Measurements from ENCODE around the gene ZNF362.
"Not testable (repeated sequence)": the region's sequence is repeated elsewhere in the genome, so short reads cannot be mapped to it uniquely, and the experiment has no call there.

Gene ZNF362

GRCh38 chr1:33231166-33231565 is 25.1 kb upstream of the ZNF362 start:
- no peaks in the 10 kb centered on the region for H3K36me3 ChIP-seq (ENCODE audit: control insufficient read depth, insufficient read depth, low read length)
- 95 to 97% methylated on average over 7 of the region's 7 CpGs for WGBS, 2 experiments (ENCODE audit: insufficient coverage in 2 of 2)

DNA sequence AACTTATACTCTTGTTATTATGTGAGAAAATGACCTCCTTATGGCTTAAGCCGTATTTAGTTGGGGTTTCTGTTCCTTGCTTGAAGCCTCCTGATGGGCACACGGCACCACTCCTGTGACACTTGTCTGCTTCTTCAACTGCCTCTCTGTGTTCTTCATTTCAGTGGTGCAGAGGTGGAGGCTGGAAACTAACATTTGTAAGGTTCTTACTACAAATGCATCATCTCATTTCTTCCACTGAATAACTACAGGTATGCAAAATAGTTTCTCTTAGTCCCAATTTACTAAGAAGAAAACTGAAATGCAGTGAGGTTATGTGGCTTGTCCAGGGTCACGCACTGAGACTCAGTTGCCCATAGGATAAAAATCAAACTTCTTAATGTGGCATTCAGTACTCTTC is 23.6 kb upstream of the ZNF362 start:
- Histone ChIP-seq H3K36me3 (ENCODE audit: control insufficient read depth, insufficient read depth, low read length) (no peaks in the 10 kb centered on the region), H3K4me1 (ENCODE audit: control insufficient read depth, insufficient read depth, low read length, poor library complexity, severe bottlenecking) (peaks cover 17% of the 10 kb centered on the region), H3K27ac (ENCODE audit: low read depth, low read length, severe bottlenecking) (no peak overlapping the region), H3K4me3 (ENCODE audit: extremely low read depth, insufficient read depth, low read length, poor library complexity, severe bottlenecking) (no peak overlapping the region), H3K9me3 (ENCODE audit: control insufficient read depth, low read length) (no peaks in the 10 kb centered on the region)
- 86% methylated on average over 1 of the region's 3 CpGs; no CpG with 5 or more reads in 1 of the 2 experiments for WGBS, 2 experiments (ENCODE audit: insufficient coverage in 2 of 2)

More at GRCh38 chr1:33231166-33231565, 25.1 kb upstream of the ZNF362 start:
- H3K4me3 ChIP-seq (ENCODE audit: extremely low read depth, insufficient read depth, low read length, poor library complexity, severe bottlenecking) = no peak overlapping the region
- H3K9me3 ChIP-seq (ENCODE audit: control insufficient read depth, low read length) = no peaks in the 10 kb centered on the region
- no peak overlapping the region for H3K27ac ChIP-seq (ENCODE audit: low read depth, low read length, severe bottlenecking)
- H3K4me1 ChIP-seq (ENCODE audit: control insufficient read depth, insufficient read depth, low read length, poor library complexity, severe bottlenecking) = peaks cover 17% of the 10 kb centered on the region

GRCh38 chr1:33234131-33234530 is 22.2 kb upstream of the ZNF362 start:
- WGBS, 2 experiments (ENCODE audit: insufficient coverage in 2 of 2) = 92 to 100% methylated on average over 2 to 4 of the region's 4 CpGs
- no peaks in the 10 kb centered on the region for H3K9me3 ChIP-seq (ENCODE audit: control insufficient read depth, low read length)
- H3K27ac ChIP-seq (ENCODE audit: low read depth, low read length, severe bottlenecking) = no peak overlapping the region
- peaks cover 17% of the 10 kb centered on the region for H3K4me1 ChIP-seq (ENCODE audit: control insufficient read depth, insufficient read depth, low read length, poor library complexity, severe bottlenecking)
- H3K4me3 ChIP-seq (ENCODE audit: extremely low read depth, insufficient read depth, low read length, poor library complexity, severe bottlenecking) = no peak overlapping the region
- no peaks in the 10 kb centered on the region for H3K36me3 ChIP-seq (ENCODE audit: control insufficient read depth, insufficient read depth, low read length)

- Histone ChIP-seq H3K9me3 (ENCODE audit: control insufficient read depth, low read length) (no peaks in the 10 kb centered on the region), H3K4me3 (ENCODE audit: extremely low read depth, insufficient read depth, low read length, poor library complexity, severe bottlenecking) (no peak overlapping the region), H3K36me3 (ENCODE audit: control insufficient read depth, insufficient read depth, low read length) (no peaks in the 10 kb centered on the region), H3K4me1 (ENCODE audit: control insufficient read depth, insufficient read depth, low read length, poor library complexity, severe bottlenecking) (peaks cover 17% of the 10 kb centered on the region), H3K27ac (ENCODE audit: low read depth, low read length, severe bottlenecking) (peak overlapping the region; percentile 16)
- WGBS, 2 experiments (ENCODE audit: insufficient coverage in 2 of 2) = 66 to 78% methylated on average over 7 of the region's 7 CpGs
Measured at GRCh38 chr1:33234588-33234990, 21.7 kb upstream of the ZNF362 start.

GRCh38 chr1:33235521-33235920 is 20.8 kb upstream of the ZNF362 start:
- no peaks in the 10 kb centered on the region for H3K9me3 ChIP-seq (ENCODE audit: control insufficient read depth, low read length)
- WGBS, 2 experiments (ENCODE audit: insufficient coverage in 2 of 2) = 78 to 83% methylated on average over 2 of the region's 2 CpGs

GRCh38 chr1:33236498-33236897 is 19.8 kb upstream of the ZNF362 start:
- no peak overlapping the region for H3K4me3 ChIP-seq (ENCODE audit: extremely low read depth, insufficient read depth, low read length, poor library complexity, severe bottlenecking)
- WGBS, 2 experiments (ENCODE audit: insufficient coverage in 2 of 2) = 88% methylated on average over 1 of the region's 2 CpGs; no CpG with 5 or more reads in 1 of the 2 experiments
- H3K4me1 ChIP-seq (ENCODE audit: control insufficient read depth, insufficient read depth, low read length, poor library complexity, severe bottlenecking) = peaks cover 21% of the 10 kb centered on the region

More at GRCh38 chr1:33235521-33235920, 20.8 kb upstream of the ZNF362 start:
- H3K4me1 ChIP-seq (ENCODE audit: control insufficient read depth, insufficient read depth, low read length, poor library complexity, severe bottlenecking) = peaks cover 21% of the 10 kb centered on the region
- no peak overlapping the region for H3K4me3 ChIP-seq (ENCODE audit: extremely low read depth, insufficient read depth, low read length, poor library complexity, severe bottlenecking)
- no peak overlapping the region for H3K27ac ChIP-seq (ENCODE audit: low read depth, low read length, severe bottlenecking)
- H3K36me3 ChIP-seq (ENCODE audit: control insufficient read depth, insufficient read depth, low read length) = no peaks in the 10 kb centered on the region

DNA sequence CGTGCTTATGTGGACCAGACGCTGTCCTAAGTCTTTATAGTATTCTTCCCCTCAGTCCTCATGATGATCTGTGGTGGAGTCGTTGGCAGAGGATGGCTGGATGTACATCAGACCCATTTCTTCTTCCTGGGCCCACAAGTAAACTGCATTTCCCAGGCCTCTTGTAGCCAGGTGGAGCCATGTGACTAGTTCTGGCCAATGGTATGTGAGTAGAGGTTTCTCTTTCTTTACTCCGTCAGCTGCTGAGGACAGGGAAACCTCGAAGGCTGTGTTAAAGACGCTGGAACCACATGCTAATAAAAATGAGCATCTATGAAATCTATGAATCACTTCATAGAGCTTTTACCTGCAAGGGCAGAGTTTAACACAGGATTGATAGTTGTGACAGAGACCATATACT is 18.7 kb upstream of the ZNF362 start:
- H3K27ac ChIP-seq (ENCODE audit: low read depth, low read length, severe bottlenecking) = no peak overlapping the region
- no peak overlapping the region for H3K4me3 ChIP-seq (ENCODE audit: extremely low read depth, insufficient read depth, low read length, poor library complexity, severe bottlenecking)
- no peaks in the 10 kb centered on the region for H3K9me3 ChIP-seq (ENCODE audit: control insufficient read depth, low read length)
- WGBS, 2 experiments (ENCODE audit: insufficient coverage in 2 of 2) = 100% methylated on average over 1 of the region's 6 CpGs; no CpG with 5 or more reads in 1 of the 2 experiments
- peaks cover 26% of the 10 kb centered on the region for H3K4me1 ChIP-seq (ENCODE audit: control insufficient read depth, insufficient read depth, low read length, poor library complexity, severe bottlenecking)
- no peaks in the 10 kb centered on the region for H3K36me3 ChIP-seq (ENCODE audit: control insufficient read depth, insufficient read depth, low read length)

More at GRCh38 chr1:33236498-33236897, 19.8 kb upstream of the ZNF362 start:
- no peaks in the 10 kb centered on the region for H3K36me3 ChIP-seq (ENCODE audit: control insufficient read depth, insufficient read depth, low read length)
- no peak overlapping the region for H3K27ac ChIP-seq (ENCODE audit: low read depth, low read length, severe bottlenecking)
- no peaks in the 10 kb centered on the region for H3K9me3 ChIP-seq (ENCODE audit: control insufficient read depth, low read length)

DNA sequence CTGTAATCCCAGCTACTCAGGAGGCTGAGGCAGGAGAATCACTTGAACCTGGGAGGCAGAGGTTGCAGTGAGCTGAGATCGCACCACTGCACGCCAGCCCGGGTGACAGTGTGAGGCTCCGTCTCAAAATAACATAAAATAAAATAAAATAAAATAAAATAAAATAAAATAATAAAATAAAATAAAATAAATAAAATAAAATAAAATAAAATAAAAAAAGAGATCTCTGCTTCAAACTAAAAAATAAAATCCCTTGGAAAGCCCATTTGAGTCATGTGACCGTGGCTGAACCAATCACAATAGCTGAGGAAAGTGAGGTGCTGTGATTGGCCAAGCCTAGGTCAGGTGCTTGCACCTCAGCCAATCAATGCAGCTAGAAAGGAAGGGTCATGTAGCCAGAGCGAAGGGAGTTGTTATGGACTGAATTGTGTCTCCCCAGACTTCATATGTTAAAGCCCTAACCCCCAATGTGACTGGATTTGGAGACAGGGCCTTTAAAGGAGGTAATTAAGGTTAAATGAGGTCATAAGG is 18.0 kb upstream of the ZNF362 start:
- H3K36me3 ChIP-seq (ENCODE audit: control insufficient read depth, insufficient read depth, low read length); H3K27ac ChIP-seq (ENCODE audit: low read depth, low read length, severe bottlenecking); H3K4me3 ChIP-seq (ENCODE audit: extremely low read depth, insufficient read depth, low read length, poor library complexity, severe bottlenecking); H3K9me3 ChIP-seq (ENCODE audit: control insufficient read depth, low read length): not testable (repeated sequence)
- WGBS, 2 experiments (ENCODE audit: insufficient coverage in 2 of 2) = 100% methylated on average over 1 of the region's 6 CpGs
- peaks cover 29% of the 10 kb centered on the region for H3K4me1 ChIP-seq (ENCODE audit: control insufficient read depth, insufficient read depth, low read length, poor library complexity, severe bottlenecking)

- H3K36me3 ChIP-seq (ENCODE audit: control insufficient read depth, insufficient read depth, low read length); H3K4me3 ChIP-seq (ENCODE audit: extremely low read depth, insufficient read depth, low read length, poor library complexity, severe bottlenecking); H3K9me3 ChIP-seq (ENCODE audit: control insufficient read depth, low read length); H3K27ac ChIP-seq (ENCODE audit: low read depth, low read length, severe bottlenecking): not testable (repeated sequence)
- peaks cover 34% of the 10 kb centered on the region for H3K4me1 ChIP-seq (ENCODE audit: control insufficient read depth, insufficient read depth, low read length, poor library complexity, severe bottlenecking)
- 100% methylated on average over 2 to 4 of the region's 9 CpGs for WGBS, 2 experiments (ENCODE audit: insufficient coverage in 2 of 2)
Measured at GRCh38 chr1:33239410-33239809, 16.9 kb upstream of the ZNF362 start.

GRCh38 chr1:33241866-33242265 is 14.4 kb upstream of the ZNF362 start:
- H3K36me3 ChIP-seq (ENCODE audit: control insufficient read depth, insufficient read depth, low read length) = no peaks in the 10 kb centered on the region
- 82 to 94% methylated on average over 4 of the region's 4 CpGs for WGBS, 2 experiments (ENCODE audit: insufficient coverage in 2 of 2)
- H3K4me3 ChIP-seq (ENCODE audit: extremely low read depth, insufficient read depth, low read length, poor library complexity, severe bottlenecking) = no peak overlapping the region
- H3K27ac ChIP-seq (ENCODE audit: low read depth, low read length, severe bottlenecking) = no peak overlapping the region
- peaks cover 29% of the 10 kb centered on the region for H3K4me1 ChIP-seq (ENCODE audit: control insufficient read depth, insufficient read depth, low read length, poor library complexity, severe bottlenecking)
- no peaks in the 10 kb centered on the region for H3K9me3 ChIP-seq (ENCODE audit: control insufficient read depth, low read length)

DNA sequence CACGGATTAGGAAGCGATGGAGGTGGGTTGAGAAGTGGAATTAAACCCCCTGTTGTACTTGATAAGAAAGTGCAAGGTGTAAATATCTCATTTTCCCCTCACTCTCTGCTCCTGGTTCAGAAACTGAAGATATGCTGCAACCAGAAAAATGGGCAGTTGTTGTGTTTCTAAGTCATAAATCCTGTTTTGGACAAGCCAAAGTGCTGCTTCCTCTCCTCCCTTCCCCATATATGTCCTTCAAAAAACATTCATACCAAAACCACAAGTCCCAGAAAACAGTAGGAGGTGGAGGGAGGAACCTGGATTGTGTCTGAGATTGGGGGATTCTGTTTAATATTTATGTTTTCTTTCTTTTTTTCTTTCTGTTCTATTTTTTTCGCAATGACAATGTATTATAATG is 13.6 kb upstream of the ZNF362 start:
- Histone ChIP-seq H3K9me3 (ENCODE audit: control insufficient read depth, low read length) (no peaks in the 10 kb centered on the region), H3K36me3 (ENCODE audit: control insufficient read depth, insufficient read depth, low read length) (no peaks in the 10 kb centered on the region), H3K27ac (ENCODE audit: low read depth, low read length, severe bottlenecking) (no peak overlapping the region), H3K4me1 (ENCODE audit: control insufficient read depth, insufficient read depth, low read length, poor library complexity, severe bottlenecking) (peaks cover 29% of the 10 kb centered on the region), H3K4me3 (ENCODE audit: extremely low read depth, insufficient read depth, low read length, poor library complexity, severe bottlenecking) (no peak overlapping the region)
- WGBS, 2 experiments (ENCODE audit: insufficient coverage in 2 of 2) = no CpG with 5 or more reads among the region's 3 CpGs

All from mesodermal cell (in vitro differentiated cells).